Testis (tissue), 3 donors: ENCODE measurements around the gene MCC. TPM values are rescaled to one million over a fixed set of nuclear protein-coding genes. Genes with fewer than 3 reads are reported as not detected.

ENCODE experiments used
- DNase-seq: peaks from one replicate; pipeline ENCODE4 v3.0.0-alpha.2; 2019
- H3K27ac ChIP-seq, 2 donors: fragments of 200-600 bp; sonication (generic); one replicate each; pipeline ENCODE4 v1.5.1; 2019
- H3K27me3 ChIP-seq: fragments of 200-600 bp; sonication (generic); one replicate; pipeline ENCODE4 v1.5.1; 2019
- H3K36me3 ChIP-seq: fragments of 200-600 bp; sonication (generic); one replicate; pipeline ENCODE4 v1.5.1; 2017; ENCODE audit warnings: low read depth; ENCODE audit errors: missing control alignments
- H3K4me1 ChIP-seq: fragments of 200-600 bp; sonication (generic); one replicate; pipeline ENCODE4 v1.5.1; 2019
- H3K4me3 ChIP-seq, 2 donors: fragments of 200-600 bp; sonication (generic); one replicate each; pipeline ENCODE4 v1.5.1; 2017 to 2019
- H3K9me3 ChIP-seq: fragments of 200-600 bp; sonication (generic); one replicate; pipeline ENCODE4 v1.5.1; 2017
- CTCF ChIP-seq, 3 experiments: fragments of 450-650 bp in 2 of 3; fragments of 200-600 bp in 1 of 3; sonication (generic) in 1 of 3; IDR thresholded peaks; one replicate each; pipeline ENCODE4 v1.5.1; 2016 to 2019; ENCODE audit warnings: antibody characterized with exemption in 3 of 3, mild to moderate bottlenecking in 2 of 3, moderate library complexity in 1 of 3
- POLR2A ChIP-seq: fragments of 450-650 bp; IDR thresholded peaks from one replicate; pipeline ENCODE4 v1.6.1; 2017; ENCODE audit warnings: antibody characterized with exemption, mild to moderate bottlenecking, moderate library complexity
- WGBS, 2 donors: methylation state at CpG; one replicate each; pipeline ENCODE4 v1.1.5; 2018; 5-methylcytosine and 5-hydroxymethylcytosine counted together
- intact Hi-C: fragments of 100-400 bp; cut with DNase I; formaldehyde crosslinking; loops from one replicate; pipeline ENCODE4 v1.15.1; 2023; ENCODE audit warnings: low total_unique reads
- polyA plus RNA-seq: library from polyadenylated mRNA; stranded (reverse); fragments of 350-450 nt; fragmentation: Illumina TruSeq; extraction: RNeasy Lipid Tissue Mini Kit (QIAGEN cat#74804); gene quantifications from one replicate; pipeline ENCODE4 v1.2.3, GENCODE V29; 2014; ENCODE audit warnings: low read depth, low replicate concordance; ENCODE audit not compliant: insufficient read depth
- total RNA-seq, 2 donors: library from RNA; depleted of rRNA; stranded (reverse); fragments of >200 nt; gene quantifications; one replicate each; pipeline ENCODE4 v1.2.3, GENCODE V29; 2016

MCC gene
- total and polyA plus RNA-seq, 3 donors from 2014 or later: 7.1 to 23.7 (median 21.4) TPM

GRCh38 chr5:113181853-113182490, 306.3 kb downstream of the MCC start:
- WGBS, 2 donors: 72 to 89% methylated on average over 3 of the region's 3 CpGs
- no peaks in the 10 kb centered on the region for H3K9me3 ChIP-seq
- no peaks in the 10 kb centered on the region for H3K27me3 ChIP-seq
- no peak for TF ChIP-seq POLR2A
- no peak for TF ChIP-seq CTCF (IDR thresholded peaks at IDR 0.05)
- H3K36me3 ChIP-seq: no peaks in the 10 kb centered on the region
- H3K27ac ChIP-seq: no peak overlapping the region
- H3K4me1 ChIP-seq: no peaks in the 10 kb centered on the region
- intact Hi-C loops: no loop called here
- no peak for DNase-seq
- no peak overlapping the region for H3K4me3 ChIP-seq

- TF ChIP-seq POLR2A (no peak), CTCF (IDR thresholded peaks at IDR 0.05) (no peak)
- H3K9me3 ChIP-seq: no peaks in the 10 kb centered on the region
- H3K4me1 ChIP-seq: no peaks in the 10 kb centered on the region
- H3K27ac ChIP-seq: no peak overlapping the region
- no peaks in the 10 kb centered on the region for H3K27me3 ChIP-seq
- no peak for DNase-seq
- WGBS, 2 donors: 68 to 82% methylated on average over 1 of the region's 1 CpG
- no peaks in the 10 kb centered on the region for H3K36me3 ChIP-seq
- intact Hi-C loops: no loop called here
- no peak overlapping the region for H3K4me3 ChIP-seq
Observed at GRCh38 chr5:113181409-113181808, 306.8 kb downstream of the MCC start.

- no peak for TF ChIP-seq POLR2A
- no peak for TF ChIP-seq CTCF (IDR thresholded peaks at IDR 0.05)
- no peak for DNase-seq
- H3K4me3 ChIP-seq: no peak overlapping the region
- H3K4me1 ChIP-seq: no peaks in the 10 kb centered on the region
- no peak overlapping the region for H3K27ac ChIP-seq
- H3K36me3 ChIP-seq: no peaks in the 10 kb centered on the region
- intact Hi-C loops: no loop called here
- H3K27me3 ChIP-seq: no peaks in the 10 kb centered on the region
- H3K9me3 ChIP-seq: no peaks in the 10 kb centered on the region
Observed at GRCh38 chr5:113179156-113179555, 309.1 kb downstream of the MCC start.

GRCh38 chr5:113178073-113178779, 310.0 kb downstream of the MCC start:
- no peaks in the 10 kb centered on the region for H3K4me1 ChIP-seq
- WGBS, 2 donors: 86 to 91% methylated on average over 6 of the region's 6 CpGs

More at GRCh38 chr5:113178073-113178779, 310.0 kb downstream of the MCC start:
- DNase-seq: no peak
- H3K9me3 ChIP-seq: no peaks in the 10 kb centered on the region
- intact Hi-C loops: no loop called here
- no peak overlapping the region for H3K4me3 ChIP-seq
- H3K27ac ChIP-seq: no peak overlapping the region
- TF ChIP-seq CTCF (IDR thresholded peaks at IDR 0.05): no peak
- H3K27me3 ChIP-seq: no peaks in the 10 kb centered on the region
- no peaks in the 10 kb centered on the region for H3K36me3 ChIP-seq
